ENCODE measurements around the gene TAF1A. TPM values are rescaled to one million over a fixed set of nuclear protein-coding genes. Genes with fewer than 3 reads are reported as not detected.

TAF1A gene
- total RNA-seq, 1 donor from 2014 or later = 11.3 TPM

DNA sequence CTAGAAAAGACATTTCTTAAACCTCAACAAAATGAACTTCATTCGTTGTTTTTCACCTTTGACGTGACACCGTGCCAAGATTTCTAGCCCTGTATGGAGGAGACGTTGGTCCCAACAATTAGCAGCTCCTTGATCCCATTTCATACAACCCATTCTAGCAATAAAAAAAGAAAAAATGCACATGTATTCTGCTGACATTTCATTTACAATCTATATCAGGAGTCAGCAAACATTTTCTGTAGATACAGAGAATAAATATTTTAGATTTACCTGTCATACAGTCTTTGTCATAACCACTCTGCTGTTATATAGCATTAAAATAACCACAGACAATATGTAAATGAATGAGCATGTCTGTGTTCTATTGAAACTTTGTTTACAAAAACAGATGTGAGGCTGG, 7.0 kb upstream of the TAF1A start:
- no peak for DNase-seq (ENCODE audit: low spot score)

DNA sequence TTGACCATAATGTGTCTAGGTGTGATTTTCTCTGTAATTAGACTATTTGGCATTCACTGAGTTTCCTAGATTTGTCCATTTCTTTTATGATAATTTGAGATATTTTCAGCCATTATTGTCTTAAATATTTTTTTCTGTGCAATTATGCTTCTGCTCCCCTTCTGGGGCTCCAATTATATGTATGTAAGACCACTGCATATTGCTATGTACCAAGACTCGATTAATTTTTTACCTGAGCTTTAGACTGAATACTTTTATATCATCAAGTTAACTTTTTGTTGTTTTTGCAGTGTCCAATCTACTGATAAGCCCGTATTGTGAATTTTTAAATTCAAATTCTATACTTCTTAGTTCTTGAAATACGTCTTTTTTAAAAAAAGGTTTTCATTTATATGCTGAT, 5.1 kb upstream of the TAF1A start:
- no peak for DNase-seq (ENCODE audit: low spot score)

GRCh38 chr1:222592171-222592570, 2.4 kb upstream of the TAF1A start:
- no peak for DNase-seq (ENCODE audit: low spot score)

DNA sequence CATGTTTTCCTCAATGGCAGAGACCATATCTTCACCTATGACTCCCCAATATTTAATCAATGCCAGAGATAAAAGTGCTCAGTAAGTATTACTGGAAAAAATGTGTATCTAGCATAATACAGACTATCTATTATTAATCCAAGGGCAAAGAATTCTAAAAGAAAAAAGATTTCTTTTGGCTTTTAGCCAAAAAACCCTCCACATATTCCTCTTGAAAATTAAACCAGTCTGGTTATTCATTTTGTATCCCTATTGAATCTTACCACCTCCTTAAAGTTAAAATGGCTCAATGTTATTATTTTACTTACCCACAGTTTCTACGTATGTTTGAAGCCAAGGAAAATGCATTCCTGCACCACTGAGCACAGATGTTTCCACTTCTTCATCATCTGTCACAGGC, 1.6 kb downstream of the TAF1A start:
- DNase-seq (ENCODE audit: low spot score) = no peak

GRCh38 chr1:222586842-222587241, 2.9 kb downstream of the TAF1A start:
- DNase-seq (ENCODE audit: low spot score) = no peak

DNA sequence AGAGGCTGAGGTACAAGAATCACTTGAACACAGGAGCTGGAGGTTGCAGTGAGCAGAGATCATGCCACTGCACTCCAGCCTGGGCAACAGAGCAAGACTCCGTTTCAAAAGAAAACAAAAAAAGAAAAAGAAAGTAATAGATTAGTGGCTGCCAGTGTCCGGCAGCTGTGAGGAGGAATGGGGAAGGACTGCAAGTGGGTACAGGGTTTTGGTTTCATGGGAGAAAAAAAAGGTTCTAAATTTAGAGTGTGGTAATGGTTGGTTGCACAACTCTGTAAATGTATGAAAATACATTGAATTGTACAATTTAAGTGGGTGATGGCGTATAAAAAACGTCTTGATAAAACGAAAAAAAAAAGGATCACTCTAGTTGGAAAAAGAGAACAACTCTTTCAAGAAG, 6.7 kb downstream of the TAF1A start:
- DNase-seq (ENCODE audit: low spot score) = no peak

DNA sequence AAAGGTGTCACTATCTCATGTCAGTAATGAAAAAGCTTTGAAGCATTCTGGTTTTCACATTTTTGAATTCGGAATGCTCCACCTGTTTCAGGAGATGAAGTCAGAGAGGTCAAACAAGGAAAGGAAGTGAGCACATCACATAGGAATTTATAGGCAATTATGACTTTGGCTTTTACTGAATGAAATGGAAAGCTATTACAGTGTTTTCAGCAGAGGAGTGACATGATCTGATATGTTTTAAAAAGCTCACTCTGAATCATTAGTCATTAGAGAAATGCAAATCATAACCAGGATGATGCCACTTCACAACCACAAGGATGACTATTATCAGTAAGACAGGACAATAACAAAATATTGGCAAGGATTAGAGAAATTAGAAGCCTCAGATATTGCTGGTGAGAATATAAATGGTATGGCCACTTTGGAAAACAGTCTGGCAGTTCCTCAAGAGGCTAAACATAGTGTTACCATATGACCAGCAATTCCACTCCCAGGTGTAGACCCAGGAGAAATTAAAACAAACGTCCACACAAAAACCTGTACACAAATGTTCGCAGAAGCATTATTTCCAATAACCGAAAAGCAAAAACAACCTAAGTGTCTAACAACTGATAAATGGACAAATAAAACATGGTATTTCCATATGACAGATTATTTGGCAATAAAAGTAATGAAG, 7.5 kb downstream of the TAF1A start:
- no peak for DNase-seq (ENCODE audit: low spot score)

- DNase-seq (ENCODE audit: low spot score) = no peak
These were observed 10.4 kb downstream of the TAF1A start for GRCh38 chr1:222579316-222579715.

DNA sequence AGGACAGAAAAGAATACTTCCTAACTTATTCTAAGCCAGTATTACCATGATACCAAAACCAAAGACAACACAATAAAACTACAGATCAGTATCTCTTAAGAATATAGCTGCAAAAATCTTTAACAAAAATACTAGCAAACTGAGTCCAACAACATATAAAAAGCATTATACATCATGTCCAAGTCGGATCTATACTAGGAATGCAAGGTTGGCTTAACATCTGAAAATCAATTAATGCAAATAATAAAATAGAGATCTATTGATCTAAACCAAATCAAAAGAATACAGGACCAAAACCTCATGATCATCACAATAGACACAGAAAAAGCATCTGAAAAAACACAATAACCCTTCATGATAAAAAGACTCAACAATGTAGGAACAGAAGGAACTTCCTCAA, 18.9 kb downstream of the TAF1A start:
- DNase-seq (ENCODE audit: low spot score) = no peak

DNA sequence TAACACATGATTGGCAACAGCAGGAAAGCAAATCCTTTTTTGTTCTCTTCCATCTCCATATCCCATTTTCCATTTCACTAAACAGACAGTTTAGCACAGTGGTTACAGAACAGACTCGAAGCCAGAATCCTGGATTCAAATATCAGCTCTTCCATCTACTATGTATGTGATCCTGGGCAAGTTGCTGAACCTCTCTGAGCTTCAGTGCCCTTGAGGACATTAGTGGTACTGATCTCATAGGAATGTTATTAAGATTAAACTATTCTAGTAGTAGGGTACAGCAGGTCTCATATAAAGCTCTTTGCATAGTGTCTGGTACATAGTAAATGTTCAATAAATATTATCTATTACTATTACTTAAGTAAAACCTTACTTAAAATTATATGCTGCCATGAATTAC, 28.1 kb downstream of the TAF1A start:
- no peak for DNase-seq (ENCODE audit: low spot score)

DNA sequence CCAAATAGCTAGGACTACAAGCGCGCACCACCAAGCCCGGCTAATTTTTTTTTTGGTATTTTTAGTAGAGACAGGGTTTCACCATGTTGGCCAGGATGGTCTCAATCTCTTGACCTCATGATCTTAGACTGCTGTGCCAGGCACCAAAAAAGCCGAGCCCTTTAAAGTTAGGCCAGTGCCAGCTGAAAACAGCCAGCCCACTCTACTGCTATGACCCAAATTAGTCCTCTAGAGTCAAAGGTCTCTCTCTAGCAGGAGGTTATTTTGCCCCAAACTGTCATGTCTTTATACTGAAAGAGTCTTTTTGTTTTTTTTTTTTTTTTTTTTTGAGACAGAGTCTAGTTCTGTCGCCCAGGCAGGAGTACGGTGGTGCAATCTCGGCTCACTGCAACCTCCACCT, 32.2 kb downstream of the TAF1A start:
- no peak for DNase-seq (ENCODE audit: low spot score)

DNA sequence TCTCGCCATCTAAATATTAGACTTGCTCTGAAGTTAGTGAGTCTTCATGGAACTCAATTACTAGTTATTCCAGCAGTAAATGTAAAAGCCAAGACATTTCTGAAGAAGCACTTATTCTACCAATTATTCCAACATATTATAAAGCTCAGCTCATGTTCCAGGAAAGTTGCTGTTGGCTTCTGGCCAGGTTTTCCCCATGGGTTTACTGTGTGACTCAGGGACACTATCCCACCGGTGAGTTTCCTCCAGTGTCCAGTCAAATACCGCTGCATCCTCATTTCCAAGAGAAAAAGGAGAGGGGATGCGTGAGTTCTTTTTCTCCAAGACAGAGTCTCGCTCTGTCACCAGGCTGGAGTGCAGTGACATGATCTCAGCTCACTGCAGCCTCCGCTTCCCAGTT, 32.6 kb downstream of the TAF1A start:
- DNase-seq (ENCODE audit: low spot score) = no peak

DNA sequence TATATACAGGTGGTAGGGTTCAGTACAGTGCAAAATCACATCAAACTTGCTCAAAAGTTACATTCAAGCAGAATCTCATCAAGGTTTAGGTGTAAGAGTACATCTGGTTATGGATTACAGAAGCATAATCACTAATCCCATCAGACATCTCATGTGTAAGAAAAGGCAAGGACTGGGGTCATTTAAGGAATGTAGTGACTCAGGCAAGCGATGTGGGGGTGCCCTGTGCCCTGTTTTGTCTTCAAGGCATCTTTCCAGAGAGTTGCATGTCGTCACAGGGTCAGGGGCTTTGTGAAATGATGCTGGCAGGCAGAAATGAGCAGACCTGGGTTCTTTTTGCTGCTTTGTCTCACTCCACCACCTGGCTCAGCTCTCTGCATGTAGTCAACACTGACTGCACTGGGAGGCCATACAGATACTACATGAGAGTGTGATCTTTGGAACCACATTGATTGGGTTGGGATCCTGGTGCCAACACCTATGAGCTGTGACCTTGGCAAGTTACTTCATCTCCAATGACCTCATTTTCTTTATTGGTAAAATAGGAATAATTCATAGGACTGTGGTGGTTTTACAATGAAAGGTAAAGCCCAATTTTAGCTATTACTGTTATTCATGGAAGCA, 33.6 kb downstream of the TAF1A start:
- no peak for DNase-seq (ENCODE audit: low spot score)

GRCh38 chr1:222554177-222554576, 35.6 kb downstream of the TAF1A start:
- no peak for DNase-seq (ENCODE audit: low spot score)

DNA sequence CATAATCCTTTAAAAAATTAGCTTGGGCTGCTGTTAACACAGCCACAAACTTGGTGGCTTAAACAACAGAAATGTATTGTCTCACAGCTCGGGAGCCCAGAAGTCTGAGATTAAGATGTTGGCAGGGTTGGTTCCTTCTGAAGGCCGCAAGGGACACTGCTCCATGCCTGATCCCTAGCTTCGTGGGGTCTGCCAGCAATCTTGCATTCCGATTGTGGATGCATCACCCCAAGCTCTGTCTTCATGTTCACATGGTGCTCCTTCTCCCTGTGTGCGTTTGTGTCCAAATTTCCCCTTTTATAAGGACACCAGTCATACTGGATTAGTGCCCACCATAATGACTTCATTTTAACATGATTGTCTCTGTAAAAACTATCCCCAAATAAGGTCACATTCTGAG, 36.9 kb downstream of the TAF1A start:
- DNase-seq (ENCODE audit: low spot score) = no peak

DNA sequence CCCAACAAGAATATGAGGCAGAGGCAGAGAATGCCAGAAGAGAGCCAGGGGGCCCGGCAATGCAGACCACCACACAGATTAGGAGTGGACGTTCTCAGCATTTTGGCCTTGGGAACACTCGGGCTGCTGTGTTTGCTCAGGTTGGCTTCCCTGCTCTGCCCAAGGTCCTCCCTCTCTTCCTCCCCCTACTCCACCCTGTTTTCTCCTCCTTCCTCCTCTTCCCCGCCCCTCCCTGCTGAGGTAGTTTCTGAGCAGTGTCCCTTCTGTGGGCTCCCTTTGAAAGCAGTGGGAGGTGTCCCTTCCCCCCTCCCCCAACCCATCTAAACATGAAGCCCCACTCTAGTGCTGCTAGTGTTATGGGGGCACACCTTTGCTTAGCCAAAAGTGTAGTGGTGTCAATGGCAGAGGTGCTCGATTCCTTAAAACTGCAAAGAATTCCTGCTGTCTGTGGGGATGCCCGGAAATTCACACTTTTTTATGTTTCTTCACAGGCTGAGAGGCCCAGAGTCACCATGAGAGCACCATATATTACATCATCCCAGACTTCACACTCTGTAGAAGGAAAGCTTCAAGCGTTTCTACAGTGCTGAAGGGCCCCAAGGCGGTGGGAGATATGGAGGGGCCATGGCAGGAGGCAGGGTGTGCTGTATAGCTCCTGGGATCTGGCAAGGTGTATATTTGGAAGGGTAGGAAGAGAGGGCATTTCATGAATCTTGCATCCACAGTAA, 41.6 kb downstream of the TAF1A start, which contains the start of gene HHIPL2:
TSS of gene HHIPL2 (minus strand) at position 161 of the 728 bp plus-strand sequence. CDS start at position 101, 60 bp downstream.
- no peak for DNase-seq (ENCODE audit: low spot score)

GRCh38 chr1:222547260-222547614, 42.5 kb downstream of the TAF1A start:
- DNase-seq (ENCODE audit: low spot score) = no peak

DNA sequence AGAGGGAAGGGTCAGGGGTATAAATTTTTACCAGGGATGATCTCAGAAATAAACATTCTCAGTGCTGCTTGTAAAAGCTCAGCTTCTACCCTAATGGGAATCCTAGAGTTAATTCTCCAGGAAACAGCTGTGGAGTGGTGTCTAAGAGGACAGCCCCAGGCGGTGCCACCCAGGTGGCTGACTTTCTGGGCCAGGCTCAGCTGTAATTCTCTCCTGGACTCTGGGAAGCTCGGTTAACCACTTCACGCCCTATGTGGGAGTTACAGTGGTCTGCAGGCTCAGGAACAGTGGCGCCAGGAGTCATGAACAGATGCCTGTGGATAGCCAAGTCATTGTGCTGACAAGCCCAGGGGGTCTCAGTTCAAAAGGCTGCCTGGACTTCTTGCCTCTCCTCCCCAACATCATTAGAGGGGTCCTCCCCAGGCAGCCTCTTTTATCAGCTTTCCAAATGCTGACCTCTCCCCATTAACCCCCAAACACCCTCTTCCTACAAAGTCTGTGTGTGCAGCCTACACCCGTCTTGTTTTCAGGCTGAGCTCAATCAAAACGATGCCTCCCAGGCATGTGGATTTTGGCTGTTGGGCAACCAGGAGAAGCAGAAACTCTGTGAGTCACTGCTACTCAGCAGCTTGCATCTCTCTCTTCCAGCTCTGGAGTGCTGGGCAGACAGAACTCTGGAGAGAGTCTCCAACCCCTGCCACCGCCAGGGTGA, 43.0 kb downstream of the TAF1A start:
- no peak for DNase-seq (ENCODE audit: low spot score)

- DNase-seq (ENCODE audit: low spot score) = no peak
These were observed 43.6 kb downstream of the TAF1A start for GRCh38 chr1:222546091-222546490.

DNA sequence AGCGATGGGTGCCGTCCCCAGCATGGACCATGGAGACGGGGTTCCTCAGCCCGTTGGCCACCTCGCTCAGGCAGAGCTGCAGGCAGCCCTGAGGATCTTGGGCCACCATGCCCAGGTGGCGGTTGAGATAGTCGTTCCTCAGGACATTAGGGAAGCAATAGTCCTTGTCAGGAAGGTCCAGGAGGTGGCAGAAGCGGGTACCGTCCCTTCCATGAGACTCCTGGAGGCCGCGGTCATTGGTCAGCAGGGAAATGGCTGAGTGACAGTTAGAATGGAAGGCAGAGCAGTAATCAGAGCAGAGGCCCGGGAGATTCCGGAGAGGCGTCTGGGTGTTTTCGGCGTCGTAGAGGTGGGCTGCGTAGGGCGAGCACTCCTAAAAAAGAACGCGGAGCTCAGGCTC, 45.9 kb downstream of the TAF1A start:
- DNase-seq (ENCODE audit: low spot score) = no peak

GRCh38 chr1:222540598-222540995, 49.1 kb downstream of the TAF1A start:
- DNase-seq (ENCODE audit: low spot score) = no peak

DNA sequence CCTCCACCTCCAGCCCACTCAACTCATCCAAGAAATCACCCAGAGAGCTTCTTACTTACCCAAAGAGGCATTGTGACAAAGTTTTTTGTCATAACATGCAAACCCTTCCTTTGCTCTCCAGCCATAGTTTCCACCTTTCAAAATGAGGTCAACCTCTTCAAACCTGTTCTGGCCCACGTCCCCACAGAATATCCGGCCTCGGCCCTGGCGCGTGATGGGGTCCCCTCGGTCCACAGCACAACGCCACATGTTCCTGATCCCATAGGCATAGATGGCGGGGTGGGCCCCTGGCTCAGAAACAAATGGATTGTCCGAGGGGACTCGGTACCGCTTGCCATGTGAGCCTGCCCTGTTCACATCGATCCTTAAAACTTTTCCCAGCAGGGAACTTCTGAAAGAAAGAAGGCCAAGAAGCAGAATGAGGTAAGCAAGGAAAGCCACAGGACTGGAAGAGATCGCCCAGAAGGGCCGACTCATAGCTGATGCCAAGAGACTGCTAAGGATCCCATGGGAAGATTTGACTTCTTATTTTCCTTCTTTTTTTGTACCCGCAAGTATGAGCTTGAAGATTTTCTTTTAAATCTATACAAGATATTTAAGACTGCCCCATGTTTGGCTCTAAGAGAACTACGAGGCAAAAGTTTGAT, 49.7 kb downstream of the TAF1A start:
- DNase-seq (ENCODE audit: low spot score) = no peak

All from ureter (tissue), 1 donor.